Measurements from ENCODE around the gene B4GALT3. TPM values are rescaled to one million over a fixed set of nuclear protein-coding genes. Genes with fewer than 3 reads are reported as not detected.
"Not testable (repeated sequence)": the region's sequence is repeated elsewhere in the genome, so short reads cannot be mapped to it uniquely, and the experiment has no call there.

The B4GALT3 gene
- total RNA-seq = 22.4 to 23.7 TPM (median 23.0 TPM) in 3 replicates
- long read RNA-seq, transcript B4GALT3-213 (8 exons, 2,414 nt) = minor isoform, 8 of 47 reads
- long read RNA-seq, transcript B4GALT3-201 (8 exons, 1,911 nt) = major isoform, 23 of 47 reads
- long read RNA-seq, partial matches to known transcripts = 5 of 47 reads
- long read RNA-seq, other reads (novel, unspliced or antisense) = 11 of 47 reads

- Mint-ChIP-seq H3K27ac (ENCODE audit: unreplicated experiment) (peak within 1 kb of the TSS; percentile 99), H3K27me3 (ENCODE audit: low read depth) (no peaks in the 10 kb centered on the region), H3K9me3 (ENCODE audit: low read depth) (no peaks in the 10 kb centered on the region), H3K4me1 (ENCODE audit: low read depth) (peaks cover 45% of the 10 kb centered on the region), H3K36me3 (ENCODE audit: low read depth) (peaks cover 13% of the 10 kb centered on the region), H3K4me3 (ENCODE audit: unreplicated experiment) (peak within 1 kb of the TSS; percentile 100)
- peak; percentile 95 for DNase-seq (ENCODE audit: low spot score)
- TF ChIP-seq CTCF (IDR thresholded peaks at IDR 0.05) = no peak
Measured at GRCh38 chr1:161177112-161177935, at the start of gene B4GALT3. TSS of gene B4GALT3 (minus strand) at chr1:161177507. CDS start at chr1:161176060, 1,447 bp downstream.

- Mint-ChIP-seq H3K9me3 (ENCODE audit: low read depth) (no peaks in the 10 kb centered on the region), H3K27me3 (ENCODE audit: low read depth) (no peaks in the 10 kb centered on the region), H3K4me3 (ENCODE audit: unreplicated experiment) (peak overlapping the region; percentile 100)
Measured at GRCh38 chr1:161226759-161227158, 49.5 kb upstream of the B4GALT3 start.

GRCh38 chr1:161226320-161226711 is 49.0 kb upstream of the B4GALT3 start:
- H3K27me3 Mint-ChIP-seq (ENCODE audit: low read depth) = no peaks in the 10 kb centered on the region
- TF ChIP-seq CTCF (IDR thresholded peaks at IDR 0.05) = no peak
- peaks cover 26% of the 10 kb centered on the region for H3K4me1 Mint-ChIP-seq (ENCODE audit: low read depth)
- peak overlapping the region; percentile 97 for H3K27ac Mint-ChIP-seq (ENCODE audit: unreplicated experiment)
- no peaks in the 10 kb centered on the region for H3K9me3 Mint-ChIP-seq (ENCODE audit: low read depth)
- H3K36me3 Mint-ChIP-seq (ENCODE audit: low read depth) = peaks cover 16% of the 10 kb centered on the region
- peak overlapping the region; percentile 100 for H3K4me3 Mint-ChIP-seq (ENCODE audit: unreplicated experiment)
- DNase-seq (ENCODE audit: low spot score) = no peak

More at GRCh38 chr1:161226759-161227158, 49.5 kb upstream of the B4GALT3 start:
- DNase-seq (ENCODE audit: low spot score) = no peak
- peaks cover 26% of the 10 kb centered on the region for H3K4me1 Mint-ChIP-seq (ENCODE audit: low read depth)
- peak overlapping the region; percentile 57 for H3K27ac Mint-ChIP-seq (ENCODE audit: unreplicated experiment)
- no peak for TF ChIP-seq CTCF (IDR thresholded peaks at IDR 0.05)
- H3K36me3 Mint-ChIP-seq (ENCODE audit: low read depth) = peaks cover 16% of the 10 kb centered on the region

GRCh38 chr1:161225534-161226319 is 48.4 kb upstream of the B4GALT3 start, which contains the start of gene TOMM40L:
TSS of gene TOMM40L (plus strand) at chr1:161226060. CDS start at chr1:161226490, 430 bp downstream.
- Mint-ChIP-seq H3K4me3 (ENCODE audit: unreplicated experiment) (peak within 1 kb of the TSS; percentile 100), H3K27me3 (ENCODE audit: low read depth) (no peaks in the 10 kb centered on the region), H3K9me3 (ENCODE audit: low read depth) (no peaks in the 10 kb centered on the region), H3K27ac (ENCODE audit: unreplicated experiment) (peak within 1 kb of the TSS; percentile 97), H3K4me1 (ENCODE audit: low read depth) (peaks cover 26% of the 10 kb centered on the region), H3K36me3 (ENCODE audit: low read depth) (peaks cover 16% of the 10 kb centered on the region)
- DNase-seq (ENCODE audit: low spot score) = peak; percentile 89
- TF ChIP-seq CTCF (IDR thresholded peaks at IDR 0.05) = peak; percentile 79

- no peak for DNase-seq (ENCODE audit: low spot score)
- Mint-ChIP-seq H3K27me3 (ENCODE audit: low read depth) (no peaks in the 10 kb centered on the region), H3K4me3 (ENCODE audit: unreplicated experiment) (no peak overlapping the region), H3K4me1 (ENCODE audit: low read depth) (peaks cover 26% of the 10 kb centered on the region), H3K9me3 (ENCODE audit: low read depth) (no peaks in the 10 kb centered on the region), H3K36me3 (ENCODE audit: low read depth) (peaks cover 12% of the 10 kb centered on the region), H3K27ac (ENCODE audit: unreplicated experiment) (peak overlapping the region; percentile 97)
- no peak for TF ChIP-seq CTCF (IDR thresholded peaks at IDR 0.05)
Measured at GRCh38 chr1:161225178-161225533, 47.8 kb upstream of the B4GALT3 start.

- H3K4me1 Mint-ChIP-seq (ENCODE audit: low read depth) = peaks cover 26% of the 10 kb centered on the region
- H3K4me3 Mint-ChIP-seq (ENCODE audit: unreplicated experiment) = not testable (repeated sequence)
- DNase-seq (ENCODE audit: low spot score) = peak; percentile 29
Measured at GRCh38 chr1:161224695-161225087, 47.4 kb upstream of the B4GALT3 start.

More at GRCh38 chr1:161224695-161225087, 47.4 kb upstream of the B4GALT3 start:
- H3K9me3 Mint-ChIP-seq (ENCODE audit: low read depth); H3K27me3 Mint-ChIP-seq (ENCODE audit: low read depth); H3K27ac Mint-ChIP-seq (ENCODE audit: unreplicated experiment): not testable (repeated sequence)
- H3K36me3 Mint-ChIP-seq (ENCODE audit: low read depth) = peaks cover 12% of the 10 kb centered on the region

Data from chondrocyte (in vitro differentiated cells).